ENCODE results near the gene KNDC1.

DNA sequence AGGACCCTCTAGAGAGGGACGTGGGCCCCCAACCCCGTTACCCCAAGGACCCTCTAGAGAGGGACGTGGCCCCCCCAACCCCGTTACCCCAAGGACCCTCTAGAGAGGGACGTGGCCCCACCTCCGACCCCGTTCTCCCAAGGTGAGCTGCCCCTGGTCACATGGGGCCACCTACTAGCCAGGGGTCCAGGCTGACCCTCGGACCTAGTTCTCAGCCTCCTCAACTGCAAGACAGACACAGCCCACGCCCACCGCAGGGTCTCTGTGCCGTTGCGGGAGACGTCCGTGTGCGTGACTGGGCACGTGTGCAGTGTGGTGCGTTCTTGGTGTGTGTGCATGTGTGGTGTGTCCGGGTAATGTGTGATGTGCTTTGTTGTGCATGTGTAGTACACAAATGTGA, 48.4 kb downstream of the KNDC1 start:
- TF ChIP-seq, protein P1, sequence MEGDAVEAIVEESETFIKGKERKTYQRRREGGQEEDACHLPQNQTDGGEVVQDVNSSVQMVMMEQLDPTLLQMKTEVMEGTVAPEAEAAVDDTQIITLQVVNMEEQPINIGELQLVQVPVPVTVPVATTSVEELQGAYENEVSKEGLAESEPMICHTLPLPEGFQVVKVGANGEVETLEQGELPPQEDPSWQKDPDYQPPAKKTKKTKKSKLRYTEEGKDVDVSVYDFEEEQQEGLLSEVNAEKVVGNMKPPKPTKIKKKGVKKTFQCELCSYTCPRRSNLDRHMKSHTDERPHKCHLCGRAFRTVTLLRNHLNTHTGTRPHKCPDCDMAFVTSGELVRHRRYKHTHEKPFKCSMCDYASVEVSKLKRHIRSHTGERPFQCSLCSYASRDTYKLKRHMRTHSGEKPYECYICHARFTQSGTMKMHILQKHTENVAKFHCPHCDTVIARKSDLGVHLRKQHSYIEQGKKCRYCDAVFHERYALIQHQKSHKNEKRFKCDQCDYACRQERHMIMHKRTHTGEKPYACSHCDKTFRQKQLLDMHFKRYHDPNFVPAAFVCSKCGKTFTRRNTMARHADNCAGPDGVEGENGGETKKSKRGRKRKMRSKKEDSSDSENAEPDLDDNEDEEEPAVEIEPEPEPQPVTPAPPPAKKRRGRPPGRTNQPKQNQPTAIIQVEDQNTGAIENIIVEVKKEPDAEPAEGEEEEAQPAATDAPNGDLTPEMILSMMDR (IDR thresholded peaks at IDR 0.05; ENCODE audit: insufficient read depth, low read length): no peak
- TF ChIP-seq, protein P2, sequence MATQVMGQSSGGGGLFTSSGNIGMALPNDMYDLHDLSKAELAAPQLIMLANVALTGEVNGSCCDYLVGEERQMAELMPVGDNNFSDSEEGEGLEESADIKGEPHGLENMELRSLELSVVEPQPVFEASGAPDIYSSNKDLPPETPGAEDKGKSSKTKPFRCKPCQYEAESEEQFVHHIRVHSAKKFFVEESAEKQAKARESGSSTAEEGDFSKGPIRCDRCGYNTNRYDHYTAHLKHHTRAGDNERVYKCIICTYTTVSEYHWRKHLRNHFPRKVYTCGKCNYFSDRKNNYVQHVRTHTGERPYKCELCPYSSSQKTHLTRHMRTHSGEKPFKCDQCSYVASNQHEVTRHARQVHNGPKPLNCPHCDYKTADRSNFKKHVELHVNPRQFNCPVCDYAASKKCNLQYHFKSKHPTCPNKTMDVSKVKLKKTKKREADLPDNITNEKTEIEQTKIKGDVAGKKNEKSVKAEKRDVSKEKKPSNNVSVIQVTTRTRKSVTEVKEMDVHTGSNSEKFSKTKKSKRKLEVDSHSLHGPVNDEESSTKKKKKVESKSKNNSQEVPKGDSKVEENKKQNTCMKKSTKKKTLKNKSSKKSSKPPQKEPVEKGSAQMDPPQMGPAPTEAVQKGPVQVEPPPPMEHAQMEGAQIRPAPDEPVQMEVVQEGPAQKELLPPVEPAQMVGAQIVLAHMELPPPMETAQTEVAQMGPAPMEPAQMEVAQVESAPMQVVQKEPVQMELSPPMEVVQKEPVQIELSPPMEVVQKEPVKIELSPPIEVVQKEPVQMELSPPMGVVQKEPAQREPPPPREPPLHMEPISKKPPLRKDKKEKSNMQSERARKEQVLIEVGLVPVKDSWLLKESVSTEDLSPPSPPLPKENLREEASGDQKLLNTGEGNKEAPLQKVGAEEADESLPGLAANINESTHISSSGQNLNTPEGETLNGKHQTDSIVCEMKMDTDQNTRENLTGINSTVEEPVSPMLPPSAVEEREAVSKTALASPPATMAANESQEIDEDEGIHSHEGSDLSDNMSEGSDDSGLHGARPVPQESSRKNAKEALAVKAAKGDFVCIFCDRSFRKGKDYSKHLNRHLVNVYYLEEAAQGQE (IDR thresholded peaks at IDR 0.05; ENCODE audit: insufficient replicate concordance, low read depth): no peak
- TF ChIP-seq POLR2AphosphoS5 (IDR thresholded peaks at IDR 0.05; ENCODE audit: low read depth): no peak
- no peak for TF ChIP-seq GABPA (IDR thresholded peaks at IDR 0.05; ENCODE audit: low read depth)
- no peak for TF ChIP-seq SPI1 (IDR thresholded peaks at IDR 0.05; ENCODE audit: borderline replicate concordance, low read depth)
